ENCODE data around the gene LIMS1.
"Not testable (repeated sequence)": the region's sequence is repeated elsewhere in the genome, so short reads cannot be mapped to it uniquely, and the experiment has no call there.

The LIMS1 gene

DNA sequence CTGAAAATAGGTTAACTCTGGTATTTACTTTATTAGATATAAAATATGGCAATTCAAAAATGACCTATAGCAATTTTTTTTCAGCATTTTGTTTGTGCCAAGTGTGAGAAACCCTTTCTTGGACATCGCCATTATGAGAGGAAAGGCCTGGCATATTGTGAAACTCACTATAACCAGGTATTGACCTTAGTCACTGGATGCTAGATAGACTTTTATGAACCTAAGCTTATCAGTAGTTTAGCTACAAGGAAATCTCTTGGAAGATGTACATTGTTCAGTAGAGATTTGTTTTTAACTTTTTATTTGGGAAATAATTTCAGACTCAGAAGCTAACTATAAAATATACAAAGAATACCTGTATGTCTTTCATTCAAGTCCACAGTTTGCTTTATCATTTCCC, 142.3 kb downstream of the LIMS1 start:
- not testable (repeated sequence) for DNase-seq

DNA sequence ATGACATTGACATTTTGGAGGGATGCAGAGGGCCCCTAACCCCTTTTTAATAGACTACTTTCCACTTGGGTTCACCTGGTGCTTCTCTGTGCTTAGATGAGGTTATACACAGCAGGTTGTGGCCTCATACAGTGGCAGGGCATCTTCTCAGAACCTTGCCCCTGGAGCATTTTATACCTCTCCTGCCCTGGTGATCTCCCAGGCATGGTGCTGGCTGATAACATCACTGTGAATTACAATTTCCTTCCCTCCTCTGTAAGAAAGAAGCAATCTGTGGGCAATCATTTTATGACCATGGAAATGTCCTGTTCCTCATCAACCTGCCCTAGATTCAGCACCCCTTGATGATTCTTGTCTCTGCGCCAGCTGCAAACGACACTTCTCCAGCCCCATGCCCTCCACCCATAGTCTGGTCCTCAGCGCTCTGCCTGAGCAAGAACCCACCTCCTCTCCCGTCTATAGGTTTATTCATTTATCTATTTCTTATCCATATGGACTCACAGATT, 143.0 kb downstream of the LIMS1 start:
- DNase-seq = not testable (repeated sequence)

DNA sequence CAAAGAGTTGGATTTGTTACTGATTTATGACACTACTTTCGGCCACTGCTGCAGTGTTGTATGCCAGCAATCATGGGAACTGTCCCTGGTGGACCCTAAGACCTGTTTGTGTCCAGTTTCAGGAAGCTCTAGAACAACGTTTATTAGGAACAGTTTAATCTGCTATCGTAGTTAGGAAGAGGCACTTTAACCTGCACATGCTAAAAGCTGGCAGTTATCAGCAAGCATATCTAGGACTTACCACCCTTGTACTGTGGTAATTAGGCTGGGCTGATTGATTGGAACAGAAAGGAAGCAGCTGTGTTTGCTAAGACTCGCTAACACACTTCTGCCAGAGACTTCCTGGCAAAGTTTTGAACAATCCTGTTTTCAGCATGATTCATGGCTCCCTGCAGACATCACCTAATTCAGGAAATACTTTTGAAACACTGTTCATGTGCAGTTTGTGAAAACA, 144.0 kb downstream of the LIMS1 start:
- DNase-seq = peak; percentile 21

DNA sequence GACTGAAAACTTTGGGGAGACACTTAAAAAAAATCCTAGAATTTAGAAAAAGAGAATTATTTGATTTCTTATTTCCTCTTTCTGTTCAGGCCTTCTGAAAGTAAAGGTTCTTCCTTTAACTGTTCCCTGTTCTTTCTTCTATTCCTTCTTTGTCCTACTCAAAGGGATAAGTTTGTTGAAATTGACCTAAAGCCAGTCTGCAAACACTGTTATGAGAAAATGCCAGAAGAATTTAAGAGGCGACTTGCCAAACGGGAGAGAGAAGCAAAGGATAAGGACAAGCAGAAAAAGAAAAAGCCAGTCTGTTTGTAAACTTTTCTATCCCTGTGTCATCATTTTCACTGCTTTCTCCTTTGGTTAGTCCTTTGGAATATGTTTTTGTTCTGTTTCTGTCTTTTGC, 146.5 kb downstream of the LIMS1 start:
- not testable (repeated sequence) for DNase-seq

DNA sequence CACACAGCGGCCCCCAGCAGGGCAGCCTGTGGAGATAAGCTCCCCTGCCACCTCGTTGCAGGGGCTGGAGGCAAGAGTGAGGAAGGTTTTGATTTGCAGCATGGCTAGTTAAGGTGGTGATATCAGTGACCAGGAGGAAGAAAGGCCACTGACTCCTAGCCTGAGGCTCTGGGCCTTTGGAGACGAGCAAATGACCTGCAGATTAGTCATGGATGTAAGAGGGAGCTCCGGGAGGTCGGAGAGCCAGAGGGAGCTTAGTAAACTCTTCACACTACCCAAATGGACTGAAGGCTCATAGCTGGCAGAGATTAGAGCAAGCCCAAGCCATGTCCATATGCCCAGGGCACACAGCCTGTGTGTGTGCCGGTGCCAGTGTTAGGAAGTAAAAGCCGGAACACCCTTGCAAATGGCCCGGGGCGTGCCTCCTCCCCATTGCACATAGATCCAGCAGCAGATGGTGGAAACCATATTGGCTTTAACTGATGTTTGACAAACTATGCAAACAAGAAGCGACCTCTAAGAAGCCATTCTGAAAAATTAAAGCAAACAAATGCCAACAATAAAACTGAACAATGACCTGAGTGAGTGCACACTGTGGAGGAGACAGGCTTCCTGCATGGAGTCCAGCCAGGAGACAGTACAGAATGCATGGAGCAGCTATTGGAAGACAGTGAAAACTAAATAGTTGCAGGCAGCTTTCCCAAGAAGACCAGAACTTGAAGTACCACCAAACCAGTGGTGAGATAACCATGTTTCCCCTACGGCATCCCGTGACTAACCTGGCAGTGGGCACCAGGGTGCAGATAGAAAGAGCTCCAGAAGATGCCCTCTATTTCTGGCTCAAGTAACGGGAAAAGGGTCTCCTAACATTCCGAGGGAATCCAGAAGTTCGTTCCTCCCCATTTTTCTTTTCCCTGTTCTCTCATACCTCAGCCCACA, 154.8 kb downstream of the LIMS1 start:
- peak; percentile 6 for DNase-seq

DNA sequence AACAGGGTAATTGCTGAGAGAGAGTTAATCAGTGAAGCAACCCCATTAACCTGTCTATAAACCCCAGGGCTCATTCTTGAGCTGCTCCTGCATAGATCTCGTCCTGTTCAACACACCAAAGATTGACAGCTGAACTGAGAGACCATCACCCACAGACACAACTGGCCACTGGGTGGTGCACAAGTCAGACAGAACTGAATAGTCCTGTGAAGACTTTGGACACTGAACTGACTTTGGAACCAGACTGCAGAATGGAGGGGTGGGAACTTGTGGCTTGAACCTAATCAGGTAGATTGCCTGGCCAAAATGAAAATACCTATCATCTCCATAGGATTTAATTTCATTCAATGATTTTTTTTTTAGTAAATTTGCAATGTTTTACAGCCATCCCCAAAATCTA, 155.7 kb downstream of the LIMS1 start:
- not testable (repeated sequence) for DNase-seq

DNA sequence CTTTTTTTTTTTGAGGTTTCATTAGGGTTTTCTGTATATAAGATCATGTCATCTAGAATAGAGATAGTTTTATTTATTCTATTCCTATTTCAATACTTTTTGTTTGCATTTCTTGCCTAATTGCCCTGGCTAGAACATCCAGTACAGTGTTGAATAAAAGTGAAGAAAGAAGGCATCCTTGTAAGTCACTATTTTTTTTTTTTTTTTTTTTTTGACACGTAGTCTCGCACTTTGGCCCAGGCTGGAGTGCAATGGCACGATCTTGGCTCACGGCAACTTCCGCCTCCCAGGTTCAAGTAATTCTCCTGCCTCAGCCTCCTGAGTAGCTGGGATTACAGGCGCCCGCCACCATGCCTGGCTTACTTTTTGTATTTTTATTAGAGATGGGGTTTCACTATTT, 157.2 kb downstream of the LIMS1 start:
- no peak for DNase-seq

DNA sequence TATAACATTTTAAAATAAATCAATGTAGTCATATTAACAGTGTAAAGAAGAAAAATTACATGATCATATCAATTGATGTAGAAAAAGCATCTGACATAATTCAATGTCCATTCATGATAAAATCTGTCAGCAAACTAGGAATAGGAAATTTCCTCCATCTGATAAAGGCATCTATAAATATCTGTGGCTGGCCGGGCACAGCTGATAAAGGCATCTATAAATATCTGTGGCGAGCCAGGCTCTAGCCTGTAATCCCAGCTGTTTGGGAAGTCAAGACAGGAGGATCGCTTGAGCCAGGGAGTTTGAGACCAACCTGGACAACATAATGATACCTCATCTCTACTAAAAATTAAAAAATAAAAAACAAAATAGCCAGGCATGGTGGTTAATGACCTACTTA, 166.9 kb downstream of the LIMS1 start:
- no peak for DNase-seq

DNA sequence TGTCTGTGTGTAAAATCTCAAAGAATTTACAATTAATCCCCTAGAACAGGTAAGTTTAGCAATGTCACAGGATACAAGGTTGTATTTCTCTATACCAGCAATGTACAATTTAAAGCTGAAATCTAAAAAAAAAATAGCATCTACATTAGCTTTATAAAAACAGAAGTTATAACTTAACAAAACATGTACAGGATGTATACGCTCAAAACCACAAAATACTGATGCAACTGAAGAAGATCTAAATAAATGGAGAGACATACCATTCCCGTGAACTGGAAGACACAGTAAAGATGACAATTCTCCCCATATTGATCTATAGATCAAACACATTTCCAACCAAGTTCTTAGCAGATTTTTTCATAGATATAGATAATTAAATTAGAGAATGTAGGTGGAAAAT, 167.5 kb downstream of the LIMS1 start:
- DNase-seq = no peak

DNA sequence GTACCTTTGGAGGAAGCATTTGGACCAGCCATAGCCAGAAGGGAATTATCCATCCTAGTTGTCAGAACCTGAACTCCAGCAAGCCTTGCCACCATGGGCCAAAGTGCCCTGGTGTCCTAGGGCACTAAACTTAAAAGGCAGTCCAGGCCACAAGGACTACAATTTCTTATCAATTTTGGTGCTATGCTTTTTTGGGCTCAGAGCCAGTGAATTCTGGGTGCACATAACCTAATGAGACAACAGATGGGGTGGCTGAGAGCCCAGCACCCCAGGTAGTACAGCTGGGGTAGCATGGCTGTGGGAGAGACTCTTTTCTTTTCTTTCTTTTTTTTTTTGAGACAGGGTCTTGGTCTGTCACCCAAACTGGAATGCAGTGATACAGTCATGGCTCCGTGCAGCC, 170.6 kb downstream of the LIMS1 start:
- no peak for DNase-seq

DNA sequence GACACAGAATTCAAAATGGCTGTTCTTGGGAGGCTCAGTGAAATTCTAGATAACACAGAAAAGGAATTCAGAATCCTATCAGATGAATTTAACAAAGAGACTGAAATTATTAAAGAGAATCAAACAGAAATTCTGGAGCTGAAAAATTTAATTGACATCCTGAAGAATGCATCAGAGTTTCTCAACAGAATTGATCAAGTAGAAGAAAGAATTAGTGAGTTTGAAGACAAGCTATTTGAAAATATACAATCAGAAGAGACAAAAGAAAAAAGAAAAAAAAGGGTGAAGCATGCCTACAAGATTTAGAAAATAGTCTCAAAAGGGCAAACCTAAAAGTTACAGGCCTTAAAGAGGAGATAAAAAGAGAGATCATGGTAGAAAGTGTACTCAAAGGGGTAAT, 173.0 kb downstream of the LIMS1 start:
- no peak for DNase-seq

DNA sequence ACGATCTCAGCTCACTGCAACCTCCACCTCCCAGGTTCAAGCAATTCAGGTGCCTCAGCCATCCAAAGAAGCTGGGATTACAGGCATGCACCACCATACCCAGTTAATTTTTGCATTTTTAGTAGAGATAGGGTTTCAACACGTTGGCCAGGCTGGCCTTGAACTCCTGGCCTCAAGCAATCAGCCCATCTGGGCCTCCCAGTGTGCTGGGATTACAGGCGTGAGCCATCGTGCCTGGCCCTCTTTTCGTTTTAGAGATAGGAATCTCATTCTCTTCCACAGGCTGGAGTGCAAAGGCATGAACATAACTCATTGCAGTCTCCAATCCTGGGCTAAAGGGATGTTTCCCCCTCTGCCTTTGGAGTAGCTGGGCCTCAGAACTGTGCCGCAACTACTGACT, 182.7 kb downstream of the LIMS1 start:
- DNase-seq = not testable (repeated sequence)

DNA sequence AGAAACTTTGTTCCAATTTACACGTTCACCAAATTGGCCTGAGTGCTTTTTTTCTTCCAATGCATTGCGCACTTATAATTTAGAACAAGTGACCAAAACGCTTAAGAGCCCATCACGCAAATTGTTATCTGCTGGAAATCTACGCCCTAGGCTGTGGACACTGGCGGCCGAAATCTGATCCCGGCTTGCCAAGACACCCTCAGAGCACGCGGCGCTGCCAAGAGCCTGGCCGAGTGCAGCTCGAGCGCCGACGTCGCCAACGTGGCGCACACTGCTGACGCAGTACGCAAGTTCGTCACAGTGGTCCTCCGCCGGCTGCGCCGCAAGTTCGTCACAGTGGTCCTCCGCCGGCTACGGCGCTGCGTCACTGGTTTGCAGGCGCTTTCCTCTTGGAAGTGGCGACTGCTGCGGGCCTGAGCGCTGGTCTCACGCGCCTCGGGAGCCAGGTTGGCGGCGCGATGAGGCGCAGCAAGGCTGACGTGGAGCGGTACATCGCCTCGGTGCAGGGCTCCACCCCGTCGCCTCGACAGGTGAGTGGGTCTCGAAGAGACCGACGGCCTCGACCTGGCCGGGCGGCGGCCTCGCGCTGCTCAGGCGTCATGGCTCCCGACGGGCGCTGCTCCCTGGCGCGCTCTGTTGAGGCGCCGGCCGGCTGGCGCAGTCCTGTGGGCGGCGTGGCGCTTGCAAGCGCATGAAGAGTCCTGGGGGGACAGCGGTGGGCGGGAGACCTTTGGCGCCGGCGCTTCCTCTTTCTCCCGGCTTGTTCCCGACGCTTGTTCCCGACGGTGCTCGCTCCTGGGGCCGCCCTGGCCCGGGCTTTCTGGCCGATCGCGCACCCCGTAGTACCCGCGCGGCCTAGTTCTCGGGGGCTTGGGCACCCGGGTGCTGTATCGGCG, 185.1 kb downstream of the LIMS1 start, which contains the start of gene RANBP2:
TSS of gene RANBP2 (plus strand) at position 334 of the 896 bp plus-strand sequence. CDS start at position 459, 125 bp downstream.
- DNase-seq = peak; percentile 96

DNA sequence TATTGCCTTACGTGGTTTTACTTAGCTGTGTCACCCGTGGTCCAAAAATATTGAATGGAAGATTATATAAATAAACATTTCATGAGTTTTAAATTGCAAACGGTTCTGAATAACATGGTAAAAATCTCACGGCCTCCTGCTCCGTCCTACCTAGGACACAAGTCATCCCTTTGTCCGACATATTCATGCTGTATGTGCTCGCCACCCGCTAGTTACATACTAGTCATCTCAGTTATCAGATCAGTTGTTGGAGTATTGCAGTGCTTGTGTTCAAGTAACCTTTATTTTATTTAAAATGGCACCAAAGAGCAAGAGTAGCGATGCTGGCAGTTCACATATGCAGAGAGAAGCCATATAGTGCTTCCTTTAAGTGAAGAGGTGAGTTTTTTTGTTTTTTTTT, 191.8 kb downstream of the LIMS1 start:
- not testable (repeated sequence) for DNase-seq

DNA sequence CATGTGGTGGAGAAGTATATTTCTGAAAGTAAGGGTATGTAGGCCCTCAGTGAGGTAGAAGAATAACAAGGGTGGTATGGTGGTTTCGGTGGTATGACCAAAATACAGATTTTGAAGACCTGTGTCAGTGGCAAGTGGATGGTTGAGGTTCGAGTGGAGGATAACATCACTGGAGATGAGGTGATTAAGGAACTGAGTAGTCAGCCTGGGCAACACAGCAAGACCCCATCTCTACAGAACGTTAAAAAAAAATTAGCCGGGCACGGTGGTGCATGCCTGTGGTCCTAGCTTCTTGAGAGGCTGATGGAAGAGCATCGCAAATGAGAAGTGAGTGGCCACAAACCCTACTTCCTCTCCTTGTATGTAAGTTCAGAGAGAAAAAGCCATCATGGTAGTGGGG, 200.4 kb downstream of the LIMS1 start:
- not testable (repeated sequence) for DNase-seq

All from NCI-H510A (cell line).